GM21786 (cell line): ENCODE results near the gene EIF2S1.

Experiments
- ATAC-seq: cut with Tn5 transposase; IDR thresholded peaks from one replicate; pipeline ENCODE4 v1.9.1; 2021; ENCODE audit not compliant: unreplicated experiment

The EIF2S1 gene

GRCh38 chr14:67432050-67432564, 72.0 kb downstream of the EIF2S1 start:
- no peak for ATAC-seq

- no peak for ATAC-seq
Measured at GRCh38 chr14:67435603-67436002, 75.5 kb downstream of the EIF2S1 start.
